HepG2 (cell line): ENCODE measurements around the gene RRBP1. TPM values are rescaled to one million over a fixed set of nuclear protein-coding genes. Genes with fewer than 3 reads are reported as not detected.

Source experiments
- AFF4 ChIP-seq: sonication (generic); formaldehyde crosslinking; IDR thresholded peaks from 2 replicates; pipeline ENCODE4 v1.4.0; 2020; ENCODE audit warnings: missing genetic modification reagents
- CCDC6 ChIP-seq: sonication (generic); formaldehyde crosslinking; IDR thresholded peaks from 2 replicates; pipeline ENCODE4 v1.8.1; 2022; ENCODE audit warnings: mild to moderate bottlenecking, missing genetic modification reagents, moderate library complexity
- CREB1 ChIP-seq, 2 experiments: fragments of 450-650 bp in 1 of 2; IDR thresholded peaks; 2 replicates each; pipeline ENCODE4 v1.6.1; 2016 to 2017; ENCODE audit warnings: control low read depth in 1 of 2, mild to moderate bottlenecking in 1 of 2, missing compliant biosample characterization in 1 of 2, missing genetic modification characterization in 1 of 2
- FOXA3 ChIP-seq: IDR thresholded peaks from 2 replicates; pipeline ENCODE4 v1.6.1; 2016; ENCODE audit warnings: missing genetic modification reagents, missing compliant biosample characterization
- IKZF5 ChIP-seq: IDR thresholded peaks from 2 replicates; pipeline ENCODE4 v1.6.1; 2018; ENCODE audit warnings: missing genetic modification reagents, mild to moderate bottlenecking, missing compliant biosample characterization
- KAT2B ChIP-seq: fragments of 150-350 bp; IDR thresholded peaks from 2 replicates; pipeline ENCODE4 v1.6.1; 2014; ENCODE audit warnings: low read depth, low read length, borderline replicate concordance
- MIER2 ChIP-seq: IDR thresholded peaks from 2 replicates; pipeline ENCODE4 v1.6.1; 2016; ENCODE audit warnings: missing biosample characterization, missing genetic modification reagents
- NFATC3 ChIP-seq: sonication (generic); formaldehyde crosslinking; IDR thresholded peaks from 2 replicates; pipeline ENCODE4 v1.5.1; 2020; ENCODE audit warnings: mild to moderate bottlenecking, missing genetic modification reagents
- NFIC ChIP-seq: IDR thresholded peaks from 2 replicates; pipeline ENCODE4 v1.6.1; 2012; ENCODE audit warnings: mild to moderate bottlenecking, low read length, inconsistent platforms
- ONECUT2 ChIP-seq: sonication (generic); formaldehyde crosslinking; IDR thresholded peaks from 2 replicates; pipeline ENCODE4 v1.4.0; 2020; ENCODE audit warnings: missing genetic modification reagents
- PAX8 ChIP-seq: sonication (generic); formaldehyde crosslinking; IDR thresholded peaks from 2 replicates; pipeline ENCODE4 v1.8.0; 2022; ENCODE audit warnings: mild to moderate bottlenecking, missing genetic modification reagents, borderline replicate concordance
- RELA ChIP-seq: sonication (generic); formaldehyde crosslinking; IDR thresholded peaks from 2 replicates; pipeline ENCODE4 v1.4.0; 2020; ENCODE audit warnings: missing genetic modification reagents
- RFXAP ChIP-seq: sonication (generic); formaldehyde crosslinking; IDR thresholded peaks from 2 replicates; pipeline ENCODE4 v1.4.0; 2020; ENCODE audit warnings: missing genetic modification reagents, borderline replicate concordance
- THYN1 ChIP-seq: sonication (generic); formaldehyde crosslinking; IDR thresholded peaks from 2 replicates; pipeline ENCODE4 v1.8.1; 2023; ENCODE audit warnings: low read depth, mild to moderate bottlenecking, moderate library complexity, missing genetic modification reagents, borderline replicate concordance
- TMF1 ChIP-seq: sonication (generic); formaldehyde crosslinking; IDR thresholded peaks from 2 replicates; pipeline ENCODE4 v1.8.1; 2022; ENCODE audit warnings: low read depth, missing genetic modification reagents
- U2AF2 ChIP-seq: fragments of 200-400 bp; formaldehyde crosslinking; IDR thresholded peaks from 2 replicates; pipeline ENCODE4 v1.6.1; 2017; ENCODE audit warnings: low read depth, mild to moderate bottlenecking, low read length
- YY1 ChIP-seq: IDR thresholded peaks from 2 replicates; pipeline ENCODE4 v1.6.1; 2011; ENCODE audit warnings: low read length, low read depth, moderate library complexity, mild to moderate bottlenecking; ENCODE audit not compliant: insufficient read depth, insufficient replicate concordance
- ZFYVE20 ChIP-seq: sonication (generic); formaldehyde crosslinking; IDR thresholded peaks from 2 replicates; pipeline ENCODE4 v1.8.0; 2023; ENCODE audit warnings: low read depth, mild to moderate bottlenecking, moderate library complexity, missing genetic modification reagents, borderline replicate concordance
- ZIK1 ChIP-seq: sonication (generic); formaldehyde crosslinking; IDR thresholded peaks from 2 replicates; pipeline ENCODE4 v1.5.0; 2020; ENCODE audit warnings: mild to moderate bottlenecking, low read depth, missing genetic modification reagents, borderline replicate concordance
- ZNF136 ChIP-seq: sonication (generic); formaldehyde crosslinking; IDR thresholded peaks from 2 replicates; pipeline ENCODE4 v1.8.1; 2022; ENCODE audit warnings: low read depth, mild to moderate bottlenecking, moderate library complexity, missing genetic modification reagents
- ZNF562 ChIP-seq: sonication (generic); formaldehyde crosslinking; IDR thresholded peaks from 2 replicates; pipeline ENCODE4 v1.8.0; 2022; ENCODE audit warnings: missing genetic modification reagents, borderline replicate concordance
- ZNF709 ChIP-seq: sonication (generic); formaldehyde crosslinking; IDR thresholded peaks from 2 replicates; pipeline ENCODE4 v1.5.0; 2020; ENCODE audit warnings: mild to moderate bottlenecking, missing genetic modification reagents
- ZNF781 ChIP-seq: sonication (generic); formaldehyde crosslinking; IDR thresholded peaks from 2 replicates; pipeline ENCODE4 v1.5.1; 2020; ENCODE audit warnings: borderline replicate concordance, mild to moderate bottlenecking, missing genetic modification reagents; ENCODE audit errors: not compliant biosample characterization
- ZUFSP ChIP-seq: sonication (generic); formaldehyde crosslinking; IDR thresholded peaks from 2 replicates; pipeline ENCODE4 v1.9.0; 2021; ENCODE audit warnings: missing genetic modification reagents, mild to moderate bottlenecking, borderline replicate concordance
- polyA plus RNA-seq, 8 experiments: library from polyadenylated mRNA; depleted of rRNA in 3 of 8; stranded (reverse) in 7 of 8; unstranded in 1 of 8; fragments of >200 nt; fragmentation: Illumina TruSeq in 4 of 8; extraction: Trizol in 4 of 8; gene quantifications; 2 replicates each; pipeline versions ENCODE4 v1.2.1 to v1.2.3, GENCODE V29; 2011 to 2016; ENCODE audit warnings: low read depth in 4 of 8, missing spikeins in 1 of 8, mixed read lengths in 1 of 8; ENCODE audit not compliant: insufficient read depth in 1 of 8
- total RNA-seq, 5 experiments: library from RNA; depleted of rRNA; stranded (reverse); fragments of >200 nt; fragmentation: Illumina TruSeq; extraction: Trizol; gene quantifications; 2 replicates each; pipeline ENCODE4 v1.2.3, GENCODE V29; 2016; ENCODE audit warnings: low read depth in 1 of 5

The RRBP1 gene
- total and polyA plus RNA-seq, 2 of the 13 experiments (the other 11 are each of a cell fraction or from before 2014, with no cell fraction given): 150 to 222 TPM

- TF ChIP-seq AFF4 (no peak), CCDC6 (CRISPR knock-in tag) (no peak), RFXAP (0 out of 2 replicates have a peak, but pooled peaks have one; percentile 21), YY1 (peak; percentile 10), PAX8 (CRISPR knock-in tag) (no peak), TMF1 (0 out of 2 replicates have a peak, but pooled peaks have one; percentile 48), ZUFSP (CRISPR knock-in tag) (no peak), FOXA3 (CRISPR knock-in tag) (no peak), ZNF136 (CRISPR knock-in tag) (0 out of 2 replicates have a peak, but pooled peaks have one; percentile 26), THYN1 (CRISPR knock-in tag) (peak; percentile 77; the same call in 1 of the 2 replicates), NFIC (no peak), IKZF5 (no peak), RELA (CRISPR knock-in tag) (no peak), ZIK1 (no peak), ONECUT2 (CRISPR knock-in tag) (no peak), U2AF2 (no peak), MIER2 (no peak), ZNF781 (CRISPR knock-in tag) (no peak), ZNF562 (no peak), KAT2B (no peak), ZFYVE20 (CRISPR knock-in tag) (0 out of 2 replicates have a peak, but pooled peaks have one; percentile 69), CREB1 (IDR thresholded peaks at IDR 0.05) (no peak), CREB1 (CRISPR knock-in tag; IDR thresholded peaks at IDR 0.05) (no peak), NFATC3 (CRISPR knock-in tag) (no peak), ZNF709 (no peak)
Measured at GRCh38 chr20:17612287-17612991, 69.6 kb downstream of the RRBP1 start (continued).
